ENCODE measurements around the gene ATG4D.

DNA sequence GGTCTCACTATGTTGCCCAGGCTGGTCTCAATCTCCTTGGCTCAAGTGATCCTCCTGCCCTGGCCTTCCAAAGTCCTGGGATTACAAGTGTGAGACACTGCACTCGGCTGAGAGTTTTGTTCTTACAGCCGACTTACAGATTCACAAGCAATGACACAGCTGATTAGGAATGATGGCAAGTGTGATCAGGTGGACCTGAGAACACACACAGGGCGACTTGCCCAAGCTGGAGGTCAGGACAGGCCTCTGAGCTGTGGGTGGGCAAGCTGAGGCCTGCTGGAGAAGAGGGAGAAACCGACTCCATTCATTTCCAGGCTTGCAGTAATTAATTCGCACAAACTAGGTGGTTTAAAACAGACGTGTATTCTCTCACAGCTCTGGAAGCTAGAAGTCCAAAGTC, 8.1 kb upstream of the ATG4D start:
- TF ChIP-seq GATA2 (IDR thresholded peaks at IDR 0.05; ENCODE audit: low read depth, low read length), result no peak
- no peak for TF ChIP-seq GATA3 (IDR thresholded peaks at IDR 0.05; ENCODE audit: low read depth, low read length)

All from SH-SY5Y (cell line).